RKO (cell line): ENCODE measurements around the gene ATP6V1E1.
"Not testable (repeated sequence)": the region's sequence is repeated elsewhere in the genome, so short reads cannot be mapped to it uniquely, and the experiment has no call there.

Experiments used
- DNase-seq: peaks from one replicate; pipeline ENCODE4 v3.0.0-alpha.2; 2016; ENCODE audit warnings: low spot score

Gene ATP6V1E1

DNA sequence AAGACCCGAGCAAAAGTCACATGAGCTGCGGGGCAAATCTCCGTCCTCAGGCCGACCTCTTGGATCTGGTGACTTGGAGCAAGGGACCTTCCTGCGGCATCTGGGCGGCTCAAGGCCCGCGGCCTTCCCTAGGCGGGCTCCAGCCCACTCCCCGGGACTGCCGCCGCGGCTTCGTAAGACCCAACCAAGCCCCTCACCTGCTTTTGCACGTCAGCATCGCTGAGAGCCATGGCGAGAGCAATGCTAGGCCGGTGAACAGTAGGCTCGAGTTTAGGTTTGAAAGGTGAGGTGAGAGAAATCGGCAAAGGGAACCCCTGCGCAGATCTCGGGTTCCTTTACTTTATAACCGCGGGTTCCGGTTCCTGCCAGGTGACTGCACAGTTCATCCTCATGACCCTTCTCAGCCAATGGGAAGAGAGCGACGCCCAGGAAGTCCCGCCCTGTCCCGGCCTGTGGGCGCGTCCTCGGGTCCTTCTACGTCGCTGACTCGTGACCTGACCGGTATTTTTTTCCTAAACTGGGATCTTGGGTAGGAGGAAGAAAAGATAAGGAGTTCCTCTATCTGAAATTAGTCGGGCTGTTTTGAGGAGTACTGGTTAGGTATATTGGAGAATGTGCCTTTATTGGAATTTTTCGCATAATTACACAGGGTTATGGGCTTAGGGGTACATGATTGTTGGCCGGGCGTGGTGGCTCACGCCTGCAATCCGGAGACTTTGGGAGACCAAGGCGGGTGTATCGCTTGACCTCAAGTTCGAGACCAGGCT, at the start of gene ATP6V1E1:
ATP6V1E1 (minus strand) TSS at position 344 of the 767 bp plus-strand sequence; CDS start at position 230, 114 bp downstream.
- peak; percentile 97 for DNase-seq

DNA sequence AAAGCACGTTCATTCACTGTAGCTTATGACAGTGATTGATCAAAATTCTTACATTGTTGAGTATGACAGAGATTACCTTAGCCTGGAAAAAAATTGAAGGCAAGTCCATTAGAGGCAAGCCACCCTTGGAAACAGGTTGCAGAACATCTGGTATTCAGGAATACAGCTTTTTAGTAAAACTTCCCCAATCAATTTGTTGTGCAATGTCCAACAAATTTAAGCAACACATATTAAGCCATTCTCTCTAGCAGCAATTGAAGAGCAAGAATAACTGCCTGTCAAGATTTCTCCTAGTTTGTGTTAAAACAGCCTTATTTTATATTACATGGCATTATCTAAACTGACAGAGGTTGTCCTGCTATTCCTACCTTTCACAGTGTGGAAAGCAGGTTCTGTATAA, 47.0 kb upstream of the ATP6V1E1 start:
- DNase-seq = no peak

DNA sequence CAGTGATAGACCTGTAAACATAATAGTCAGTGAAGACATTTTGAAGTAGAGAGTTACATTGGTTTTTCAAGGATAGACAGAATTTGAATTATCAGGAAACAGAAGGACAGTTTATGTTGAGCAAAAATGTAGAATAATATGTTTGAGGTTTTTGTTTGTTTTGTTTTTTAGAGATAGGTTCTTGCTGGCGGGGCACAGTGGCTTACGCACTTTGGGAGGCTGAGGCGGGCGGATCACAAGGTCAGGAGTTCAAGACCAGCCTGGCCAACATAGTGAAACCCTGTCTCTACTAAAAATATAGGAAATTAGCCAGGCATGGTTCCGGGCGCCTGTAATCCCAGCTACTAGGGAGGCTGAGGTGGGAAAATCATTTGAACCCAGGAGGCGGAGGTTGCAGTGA, 45.6 kb upstream of the ATP6V1E1 start:
- DNase-seq = no peak

DNA sequence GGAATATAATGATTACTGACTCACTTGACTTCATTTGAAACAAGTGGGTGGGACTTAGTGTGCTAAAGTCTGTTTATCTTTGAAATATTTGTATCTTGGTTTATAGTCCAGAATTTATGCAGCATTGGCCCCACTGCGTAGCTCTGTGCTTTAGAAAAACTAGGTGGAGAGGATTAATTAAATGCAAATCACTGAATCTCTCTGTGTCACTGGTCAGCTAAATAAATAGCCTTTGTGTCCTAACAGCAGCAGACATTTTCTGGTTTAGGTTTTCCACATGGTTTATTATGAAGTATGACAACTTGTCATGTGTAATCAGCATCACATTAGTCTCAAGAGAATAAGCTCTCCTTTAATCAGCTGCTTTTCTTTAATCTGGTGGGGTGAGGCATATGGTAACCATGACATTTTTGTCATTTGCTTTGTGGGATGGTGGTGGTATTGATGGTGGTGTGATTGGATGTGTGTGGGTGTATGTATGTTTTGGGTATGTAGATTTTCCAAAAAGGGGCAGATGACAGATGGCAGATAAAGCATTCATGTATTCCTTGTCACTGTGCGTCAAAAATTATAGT, 44.0 kb upstream of the ATP6V1E1 start:
- DNase-seq = no peak

DNA sequence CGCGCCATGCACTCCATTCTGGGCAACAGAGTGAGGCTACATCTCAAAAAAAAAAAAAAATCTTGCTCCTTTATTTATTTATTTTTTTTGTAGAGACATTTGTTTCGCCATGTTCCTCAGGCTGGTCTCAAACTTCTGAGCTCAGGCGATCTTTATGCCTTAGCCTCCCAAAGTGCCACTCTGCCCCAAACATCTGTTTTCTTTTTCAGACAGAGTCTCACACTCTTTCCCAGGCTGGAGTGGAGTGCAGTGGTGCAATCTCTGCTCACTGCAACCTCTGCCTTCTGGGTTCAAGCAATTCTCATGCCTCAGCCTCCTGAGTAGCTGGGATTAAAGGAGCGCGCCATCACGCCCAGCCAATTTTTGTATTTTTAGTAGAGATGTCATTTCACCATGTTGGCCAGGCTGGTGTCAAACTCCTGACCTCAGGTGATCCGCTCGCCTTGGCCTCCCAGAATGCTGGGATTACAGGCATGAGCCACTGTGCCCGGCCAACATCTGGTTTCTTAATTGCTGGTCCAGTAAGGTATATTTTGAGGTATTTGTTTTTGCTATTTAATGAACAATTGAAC, 43.1 kb upstream of the ATP6V1E1 start:
- DNase-seq = not testable (repeated sequence)

DNA sequence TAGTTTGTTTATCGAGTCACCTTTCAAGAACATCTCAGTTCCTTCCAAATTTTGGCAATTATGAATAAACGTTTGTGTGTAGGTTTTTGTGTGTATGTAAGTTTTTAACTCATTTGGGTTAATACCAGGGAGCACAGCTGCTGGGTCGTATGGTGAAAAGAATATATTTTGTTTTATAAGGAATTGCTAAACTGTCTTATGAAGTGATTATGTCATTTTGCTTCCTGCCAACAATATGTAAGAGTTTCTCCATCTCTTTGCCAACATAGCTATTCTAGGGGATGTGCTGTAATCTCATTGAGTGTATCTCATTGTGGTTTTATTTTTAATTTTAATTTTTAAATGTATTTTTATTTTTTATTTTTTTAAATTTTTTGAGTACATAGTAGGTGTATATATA, 37.3 kb upstream of the ATP6V1E1 start:
- no peak for DNase-seq

DNA sequence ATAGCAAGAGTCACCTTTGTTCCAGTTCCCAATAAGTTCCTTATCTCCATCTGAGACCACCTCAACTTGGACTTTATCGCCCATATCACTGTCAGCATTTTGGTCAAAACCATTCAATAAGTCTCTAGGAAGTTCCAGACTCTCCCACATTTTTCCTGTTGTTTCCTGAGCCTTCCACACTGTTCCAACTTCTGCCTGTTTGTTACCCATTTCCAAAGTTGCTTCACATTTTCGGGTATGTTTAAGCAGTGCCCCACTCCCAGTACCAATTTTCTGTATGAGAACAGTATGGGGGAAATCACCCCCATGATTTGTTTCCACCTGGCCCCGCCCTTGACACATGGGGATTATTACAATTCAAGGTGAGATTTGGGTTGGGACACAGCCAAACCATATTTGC, 36.7 kb upstream of the ATP6V1E1 start:
- DNase-seq = no peak

DNA sequence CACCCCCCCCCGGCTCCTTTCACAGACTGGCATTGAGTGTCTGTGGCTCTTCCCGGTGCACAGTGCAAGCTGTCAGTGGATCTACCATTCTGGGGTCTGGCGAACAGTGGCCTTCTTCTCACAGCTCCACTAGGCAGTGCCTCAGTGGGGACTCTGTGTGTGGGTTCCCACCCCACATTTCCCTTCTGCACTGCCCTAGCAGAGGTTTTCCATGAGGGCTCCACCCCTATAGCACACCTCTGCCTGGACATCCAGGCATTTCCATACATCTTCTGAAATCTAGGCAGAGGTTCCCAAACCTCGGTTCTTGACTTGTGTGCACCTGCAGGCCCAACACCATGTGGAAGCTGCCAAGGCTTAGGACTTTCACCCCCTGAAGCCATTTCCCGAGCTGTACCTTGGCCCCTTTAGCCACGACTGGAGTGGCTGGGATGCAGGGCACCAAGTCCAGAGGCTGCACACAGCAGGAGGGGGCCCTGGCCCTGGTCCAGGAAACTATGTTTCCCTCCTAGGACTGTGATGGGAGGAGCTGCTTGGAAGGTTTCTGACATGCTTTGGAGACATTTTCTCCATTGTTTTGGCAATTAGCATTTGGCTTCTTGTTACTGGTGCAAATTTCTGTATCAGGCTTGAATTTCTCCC, 36.0 kb upstream of the ATP6V1E1 start:
- DNase-seq = no peak

DNA sequence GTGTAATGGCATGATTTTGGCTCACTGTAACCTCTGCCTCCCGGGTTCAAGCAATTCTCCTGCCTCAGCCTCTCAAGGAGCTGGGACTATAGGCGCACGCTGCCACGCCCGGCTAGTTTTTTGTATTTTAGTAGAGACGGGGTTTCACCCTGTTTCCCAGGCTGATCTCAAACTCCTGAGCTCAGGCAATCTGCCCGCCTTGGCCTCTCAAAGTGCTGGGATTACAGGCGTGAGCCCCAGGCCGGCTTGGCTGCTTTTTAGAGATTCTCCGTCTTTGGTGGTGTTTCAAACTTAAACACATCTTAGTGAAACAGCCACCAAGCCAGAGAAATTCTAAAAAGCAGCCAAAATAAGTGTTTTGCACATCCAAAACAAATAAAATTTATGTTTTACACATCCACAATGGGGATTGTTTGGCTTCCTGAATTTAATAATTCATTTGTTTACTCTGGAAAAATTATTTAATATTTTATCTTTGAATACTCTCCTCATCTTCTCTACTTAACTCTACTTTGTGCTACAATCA, 28.4 kb upstream of the ATP6V1E1 start:
- DNase-seq = no peak

DNA sequence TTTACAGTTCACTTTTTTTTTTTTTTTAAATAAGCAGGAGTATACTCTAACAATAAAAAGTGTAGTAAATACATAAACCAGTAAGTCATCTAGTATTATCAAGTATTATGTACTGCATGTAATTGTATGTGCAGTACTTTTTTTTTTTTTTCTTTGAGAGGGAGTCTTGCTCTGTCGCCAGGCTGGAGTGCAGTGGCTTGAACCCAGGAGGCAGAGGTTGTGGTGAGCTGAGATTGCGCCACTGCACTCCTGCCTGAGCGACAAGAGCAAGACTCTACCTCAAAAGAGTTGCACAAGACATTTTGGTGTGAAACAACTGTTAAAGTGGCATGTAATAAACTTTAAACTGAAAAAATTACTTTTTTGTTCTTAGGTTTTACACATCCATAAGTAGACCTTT, 26.7 kb upstream of the ATP6V1E1 start:
- DNase-seq = no peak

DNA sequence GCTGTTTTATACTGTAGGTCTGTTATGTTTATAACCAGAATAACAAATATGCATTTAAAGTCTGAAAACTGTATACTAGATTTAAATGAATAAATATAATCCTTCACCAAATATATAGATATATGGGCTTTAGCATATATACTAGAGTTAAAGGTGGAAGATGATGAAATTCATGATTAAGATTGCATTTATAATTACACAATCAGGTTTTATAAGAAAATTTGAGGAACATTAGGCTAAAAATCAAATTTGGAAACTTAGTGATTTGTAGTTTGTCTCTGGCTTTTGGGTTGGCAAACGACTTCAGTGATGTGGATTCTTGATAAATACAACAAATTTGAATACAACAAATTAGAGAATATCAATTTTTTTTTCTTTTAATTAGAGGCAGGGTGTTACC, 20.0 kb upstream of the ATP6V1E1 start:
- no peak for DNase-seq

DNA sequence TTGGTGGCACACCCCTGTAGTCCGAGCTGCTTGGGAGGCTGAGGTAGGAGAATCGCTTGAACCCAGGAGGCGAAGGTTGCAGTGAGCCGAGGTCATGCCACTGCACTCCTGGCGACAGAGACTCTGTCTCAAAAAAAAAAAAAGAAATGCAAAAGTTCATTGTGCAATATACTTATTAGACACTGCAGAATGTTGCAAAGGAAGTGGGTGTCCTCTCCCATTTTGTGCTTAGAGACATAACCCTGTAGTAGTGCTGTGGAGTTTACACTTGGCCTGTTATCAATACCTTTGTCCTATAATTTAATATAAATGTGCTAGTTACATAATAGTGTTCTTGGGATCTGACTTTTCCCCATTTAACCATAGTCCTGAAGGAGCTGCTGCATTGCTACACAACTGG, 19.4 kb upstream of the ATP6V1E1 start:
- DNase-seq = no peak

DNA sequence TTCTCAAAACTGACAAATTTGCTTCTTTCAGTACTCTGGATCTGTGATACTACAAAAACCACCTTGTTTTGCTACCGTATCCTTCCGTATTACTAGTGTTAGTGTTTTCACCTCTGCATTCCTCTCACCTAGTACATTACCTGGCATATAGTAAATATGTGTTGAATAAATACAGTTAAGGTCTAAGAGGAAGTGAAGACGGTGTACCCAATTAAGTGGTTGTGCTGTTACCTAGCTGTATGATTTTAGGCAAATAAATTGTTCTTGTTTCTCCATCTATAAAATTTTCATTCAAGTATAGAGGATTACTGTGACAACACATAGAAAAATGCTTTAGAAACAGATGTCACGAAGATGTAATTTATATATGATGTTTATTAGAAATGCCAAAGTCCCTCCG, 18.9 kb upstream of the ATP6V1E1 start:
- no peak for DNase-seq

DNA sequence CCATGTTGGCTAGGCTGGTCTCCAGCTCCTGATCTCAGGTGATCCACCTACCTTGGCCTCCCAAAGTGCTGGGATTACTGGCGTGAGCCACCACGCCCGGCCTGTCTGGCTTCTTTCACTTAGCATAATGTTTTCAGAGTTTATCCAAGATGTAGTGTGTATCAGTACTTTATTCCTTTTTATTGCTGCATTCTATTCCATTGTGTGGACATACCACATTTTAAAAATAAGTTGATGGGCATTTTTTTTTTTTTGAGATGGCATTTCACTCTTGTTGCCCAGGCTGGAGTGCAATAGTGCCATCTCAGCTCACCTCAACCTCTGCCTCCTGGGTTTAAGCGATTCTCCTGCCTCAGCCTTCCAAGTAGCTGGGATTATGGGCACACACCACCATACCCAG, 13.8 kb upstream of the ATP6V1E1 start:
- DNase-seq = not testable (repeated sequence)

DNA sequence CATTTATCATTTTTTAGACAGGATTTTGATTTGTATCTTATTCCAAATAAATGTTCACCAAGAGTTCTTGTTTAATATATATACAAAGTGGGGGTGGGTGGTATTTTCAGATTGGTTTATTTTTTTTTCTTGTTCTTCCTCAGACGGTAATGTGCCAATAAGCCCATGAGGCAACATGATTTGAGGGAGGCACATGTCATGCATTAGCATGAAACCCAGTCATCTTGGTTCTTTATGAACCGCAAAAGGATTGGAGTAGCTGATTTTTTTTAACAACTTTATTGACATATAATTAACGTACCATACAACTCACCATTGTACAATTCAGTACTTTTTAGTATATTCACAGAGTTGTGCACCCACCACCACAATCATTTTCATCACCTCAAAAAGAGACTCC, 12.7 kb upstream of the ATP6V1E1 start:
- DNase-seq = no peak

DNA sequence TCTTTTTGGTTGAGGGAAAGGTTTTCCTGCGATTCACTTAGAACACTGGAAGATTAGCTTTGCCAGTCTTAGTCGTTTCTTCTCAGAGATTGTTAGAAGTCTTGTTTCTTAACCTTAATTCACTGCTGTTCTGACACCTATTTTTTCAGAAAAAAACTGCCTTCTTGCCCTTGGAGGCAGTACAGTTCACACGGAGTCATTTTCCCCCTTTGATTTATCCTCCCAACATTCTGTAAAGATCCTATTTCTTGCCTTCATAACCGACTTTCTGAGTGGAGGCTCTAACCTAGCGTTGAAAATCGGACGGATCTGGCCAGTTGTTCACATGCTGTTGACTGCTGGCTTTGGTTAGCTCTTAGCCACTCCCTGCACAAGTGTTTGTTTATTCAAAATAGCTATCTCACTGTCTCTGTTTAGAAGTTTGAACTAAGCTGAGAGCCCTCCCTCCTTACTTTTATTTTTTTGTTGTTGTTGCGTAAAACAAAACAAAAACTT, 10.7 kb upstream of the ATP6V1E1 start:
- DNase-seq = peak; percentile 55

DNA sequence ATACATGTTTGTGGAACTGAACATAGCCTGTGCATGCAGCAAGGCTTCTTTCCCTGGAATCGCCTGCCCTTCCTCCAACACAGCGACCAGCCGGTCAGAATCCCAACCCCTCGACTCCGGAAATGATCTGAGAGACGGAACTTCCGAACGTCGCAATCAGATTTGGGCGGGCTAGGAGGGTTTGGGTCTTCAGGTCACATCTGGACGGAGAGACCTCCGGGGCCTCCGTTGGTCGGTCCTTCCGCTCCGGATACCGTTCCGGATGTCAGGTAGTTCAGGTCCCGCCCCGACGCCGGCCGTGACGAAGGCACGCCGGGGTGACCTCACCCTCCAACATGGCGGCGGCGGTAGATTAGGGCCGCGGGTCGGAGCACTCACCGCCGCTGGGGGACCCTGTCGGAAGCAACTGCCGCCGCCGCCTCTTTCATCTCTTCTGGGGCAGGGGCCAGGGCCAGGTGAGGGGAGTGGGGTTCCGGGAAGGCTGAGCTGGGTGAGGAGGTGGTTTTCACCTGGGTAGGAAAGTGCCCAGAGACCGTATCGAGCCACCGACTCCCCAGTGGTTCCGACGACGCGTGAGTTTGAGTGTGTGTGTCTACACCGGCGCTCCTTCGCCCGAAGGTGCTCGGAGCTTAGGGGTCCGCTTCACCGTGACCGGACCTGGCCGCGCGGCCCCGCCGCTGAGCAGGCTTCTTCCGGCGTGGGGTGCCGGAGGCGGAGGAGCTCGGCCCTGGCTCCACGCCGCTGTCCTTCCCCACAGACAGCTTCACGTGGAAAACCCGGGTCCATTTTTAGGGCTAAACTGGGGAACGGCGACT, 10.1 kb upstream of the ATP6V1E1 start, which contains the start of gene BCL2L13:
BCL2L13 (plus strand) TSS at position 326 of the 815 bp plus-strand sequence. CDS start 16,955 bp downstream, outside the sequence.
- peak; percentile 91 for DNase-seq

DNA sequence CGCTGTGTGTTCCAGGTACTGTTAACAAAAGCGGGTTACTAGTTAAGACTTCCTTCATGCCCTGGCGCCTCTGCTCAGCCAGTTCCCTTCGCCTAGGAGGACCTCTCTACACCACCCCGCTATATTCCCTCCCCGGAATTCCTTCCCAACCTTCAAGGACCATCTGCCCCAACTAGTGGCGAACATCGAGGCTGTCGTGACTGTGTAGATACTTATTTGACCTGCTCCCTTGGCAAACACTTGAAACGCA, 9.6 kb upstream of the ATP6V1E1 start:
- no peak for DNase-seq

DNA sequence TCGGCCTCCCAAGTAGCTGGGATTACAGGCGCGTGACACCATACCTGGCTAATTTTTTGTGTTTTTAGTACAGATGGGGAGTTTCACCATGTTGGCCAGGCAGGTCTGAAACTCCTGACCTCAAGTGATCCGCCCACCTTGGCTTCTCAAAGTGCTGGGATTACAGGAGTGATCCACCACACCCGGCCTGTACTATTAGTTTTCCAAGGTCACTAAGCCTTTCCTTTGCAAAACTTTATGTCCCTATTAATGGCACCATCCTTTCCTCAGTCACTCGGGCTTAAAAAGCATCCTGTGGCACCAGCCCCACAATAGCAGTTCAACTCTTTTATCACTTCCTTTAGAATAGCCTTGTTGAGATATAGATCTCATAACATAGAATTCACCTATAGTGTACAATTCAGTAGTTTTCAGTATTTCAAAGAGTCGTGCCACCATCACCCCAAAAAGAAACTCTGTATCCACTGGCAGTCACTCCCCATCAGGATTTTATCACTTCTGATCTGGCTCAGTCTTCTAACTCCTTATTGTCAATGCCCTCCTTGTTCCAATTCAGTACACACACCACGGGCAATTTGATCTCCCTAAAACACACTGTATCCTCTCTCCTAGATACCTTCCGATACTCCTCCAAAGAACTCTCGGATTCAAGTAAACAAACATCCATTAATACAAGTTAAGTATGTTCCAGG, 9.1 kb upstream of the ATP6V1E1 start:
- DNase-seq = no peak

DNA sequence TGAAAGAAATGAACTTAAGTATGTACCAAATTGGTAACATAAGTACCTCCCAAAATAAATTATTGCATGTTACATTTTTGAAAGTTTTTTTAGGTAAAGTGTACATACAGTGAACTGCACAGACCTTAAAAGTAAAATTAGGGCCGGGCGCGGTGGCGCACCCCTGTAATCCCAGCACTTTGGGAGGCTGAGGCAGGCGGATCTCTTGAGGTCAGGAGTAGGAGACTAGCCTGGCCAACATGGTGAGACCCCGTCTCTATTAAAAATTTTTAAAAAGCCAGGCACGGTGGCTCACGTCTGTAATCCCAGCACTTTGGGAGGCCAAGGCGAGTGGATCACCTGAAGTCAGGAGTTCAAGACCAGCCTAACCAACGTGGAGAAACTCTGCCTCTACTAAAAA, 8.3 kb upstream of the ATP6V1E1 start:
- not testable (repeated sequence) for DNase-seq

DNA sequence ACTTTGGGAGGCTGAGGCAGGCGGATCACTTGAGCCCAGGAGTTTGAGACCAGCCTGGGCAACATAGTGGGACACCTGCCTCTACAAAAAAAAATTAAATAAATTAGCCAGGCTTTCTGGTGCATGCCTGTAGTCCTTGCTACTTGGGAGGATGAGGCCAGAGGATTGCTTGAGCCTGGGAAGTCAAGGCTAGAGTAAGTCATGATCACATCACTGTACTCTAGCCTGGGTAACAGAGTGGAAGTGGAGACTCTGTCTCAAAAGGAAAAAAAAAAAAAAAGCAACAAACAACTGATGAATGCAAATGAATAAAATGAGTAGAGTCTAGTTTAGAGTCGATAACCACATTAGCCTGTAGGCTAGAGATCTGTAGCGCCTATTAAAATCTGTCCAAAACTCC, 6.1 kb upstream of the ATP6V1E1 start:
- no peak for DNase-seq
